ENCODE results near the gene MNAT1.
A peak's percentile ranks its signal among the peaks of the same experiment; 100 is the strongest.

The MNAT1 gene

DNA sequence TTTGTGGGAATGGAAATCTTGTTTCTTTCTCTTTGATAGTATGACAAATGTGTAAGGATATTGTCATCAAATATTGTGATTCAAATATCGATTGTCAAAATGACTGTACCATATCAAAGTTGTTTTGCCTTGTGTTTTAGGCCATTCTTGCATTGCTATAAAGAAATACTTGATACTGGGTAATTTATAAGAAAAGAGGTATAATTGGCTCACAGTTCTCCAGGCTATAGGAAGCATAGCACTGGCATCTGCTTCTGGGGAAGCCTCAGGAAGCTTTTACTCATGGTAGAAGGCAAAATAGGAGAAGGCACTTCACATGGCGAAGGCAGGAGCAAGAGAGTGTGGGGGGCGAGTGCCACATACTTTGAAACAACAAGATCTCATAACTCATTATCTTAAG is 238.5 kb downstream of the MNAT1 start:
- no peak for DNase-seq

DNA sequence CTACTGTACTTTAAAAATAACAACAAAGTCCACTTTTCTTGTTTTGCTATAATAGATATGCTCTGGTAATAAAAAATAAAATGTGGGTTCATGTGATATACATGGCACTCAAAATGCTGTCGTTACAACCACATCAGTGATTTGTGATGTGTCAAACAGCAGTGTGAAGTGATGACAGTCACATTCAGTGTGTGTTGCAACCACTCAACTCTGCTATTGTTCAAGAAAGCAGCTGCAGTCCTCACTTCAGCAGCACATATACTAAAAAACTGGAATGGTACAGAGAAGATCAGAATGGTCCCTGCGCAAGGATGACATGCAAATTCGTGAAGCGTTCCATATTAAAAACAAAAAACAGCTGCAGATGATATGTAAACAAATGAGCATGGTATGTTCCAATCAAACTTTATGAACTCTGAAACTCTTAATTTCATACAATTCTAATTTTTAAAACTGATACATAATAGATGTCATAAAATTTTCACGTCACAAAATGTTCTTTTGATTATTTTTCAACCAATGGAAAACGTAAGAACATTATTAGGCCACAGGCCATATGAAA is 239.6 kb downstream of the MNAT1 start:
- no peak for DNase-seq

DNA sequence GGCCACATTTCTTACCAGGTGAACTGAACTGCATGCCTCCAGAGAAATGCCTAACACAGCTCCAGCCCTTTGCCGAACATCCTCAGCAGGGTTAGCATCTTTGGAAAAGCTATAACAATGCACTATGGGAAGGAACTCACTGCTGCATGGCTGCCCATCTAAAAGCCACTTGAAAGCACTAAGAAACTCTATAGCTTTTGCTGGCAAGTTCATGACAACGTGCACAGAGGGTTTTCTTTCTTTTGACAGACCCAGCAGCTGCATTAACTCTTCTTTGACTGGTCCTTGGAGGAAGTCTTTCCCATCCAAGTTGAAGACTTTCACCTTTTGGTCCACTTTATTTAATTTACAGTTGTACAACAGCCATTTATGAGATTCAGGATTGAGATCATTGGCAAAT is 241.0 kb downstream of the MNAT1 start:
- no peak for DNase-seq

DNA sequence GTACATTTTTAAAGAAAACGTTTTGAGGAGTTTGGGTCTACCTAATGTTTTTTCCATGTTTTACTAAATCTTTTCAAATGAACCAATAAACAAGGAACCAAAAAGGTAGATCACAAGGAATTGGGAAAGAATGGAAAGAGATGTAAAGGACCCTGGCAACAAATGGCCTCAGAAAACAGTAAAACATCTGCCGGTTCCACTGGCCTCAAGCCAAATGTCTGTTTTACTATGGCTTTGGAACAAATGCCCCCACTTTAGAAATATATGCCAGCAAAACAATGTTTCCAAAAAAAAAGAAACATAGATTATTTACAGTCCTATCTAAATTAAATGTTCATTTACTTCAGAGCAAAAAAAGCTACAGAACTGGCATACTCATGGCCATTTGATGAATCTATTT is 243.3 kb downstream of the MNAT1 start:
- DNase-seq = no peak

DNA sequence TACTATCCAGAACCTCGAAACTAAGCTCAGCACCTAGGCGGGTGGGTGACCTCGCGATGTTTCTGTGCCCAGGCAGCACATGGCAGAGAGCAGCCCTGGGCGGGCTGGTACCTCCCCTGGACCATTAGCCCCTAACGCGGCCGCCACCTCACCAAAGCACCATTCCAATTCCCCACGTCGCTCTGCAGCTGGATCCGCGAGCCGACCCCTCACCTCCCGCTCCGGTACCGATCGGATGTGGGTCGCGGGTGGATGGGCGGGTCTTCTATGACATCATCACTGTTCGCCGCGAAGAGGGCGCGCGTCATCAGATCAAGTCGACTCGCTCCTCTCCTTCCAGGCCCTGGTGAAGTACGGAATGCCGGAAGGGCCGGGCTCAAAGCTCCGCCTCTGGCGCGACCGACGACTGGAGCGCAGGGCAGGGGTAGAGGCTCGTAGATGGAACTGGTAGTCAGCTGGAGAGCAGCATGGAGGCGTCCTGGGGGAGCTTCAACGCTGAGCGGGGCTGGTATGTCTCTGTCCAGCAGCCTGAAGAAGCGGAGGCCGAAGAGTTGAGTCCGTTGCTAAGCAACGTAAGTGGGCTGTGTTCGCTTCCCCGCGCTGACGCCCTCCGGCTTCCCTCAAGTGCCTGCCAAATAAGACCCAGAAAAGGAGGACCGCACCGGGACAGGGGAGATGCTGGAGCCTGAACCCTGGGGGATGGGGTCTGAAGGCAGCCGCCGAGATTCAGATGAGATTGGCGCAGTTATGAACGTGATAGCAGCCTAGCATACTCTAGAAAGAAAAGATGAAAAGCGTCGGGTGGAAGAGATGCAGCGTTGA is 246.5 kb downstream of the MNAT1 start, which contains the start of the genes SLC38A6 and TRMT5:
Gene SLC38A6, plus strand, starts transcription at position 435 of the 822 bp plus-strand sequence. Its CDS starts 33 bp downstream, at position 468.
Gene TRMT5, minus strand, starts transcription at position 269 of the 822 bp plus-strand sequence. Its CDS starts 106 bp downstream, at position 163.
- DNase-seq = peak; percentile 96

DNA sequence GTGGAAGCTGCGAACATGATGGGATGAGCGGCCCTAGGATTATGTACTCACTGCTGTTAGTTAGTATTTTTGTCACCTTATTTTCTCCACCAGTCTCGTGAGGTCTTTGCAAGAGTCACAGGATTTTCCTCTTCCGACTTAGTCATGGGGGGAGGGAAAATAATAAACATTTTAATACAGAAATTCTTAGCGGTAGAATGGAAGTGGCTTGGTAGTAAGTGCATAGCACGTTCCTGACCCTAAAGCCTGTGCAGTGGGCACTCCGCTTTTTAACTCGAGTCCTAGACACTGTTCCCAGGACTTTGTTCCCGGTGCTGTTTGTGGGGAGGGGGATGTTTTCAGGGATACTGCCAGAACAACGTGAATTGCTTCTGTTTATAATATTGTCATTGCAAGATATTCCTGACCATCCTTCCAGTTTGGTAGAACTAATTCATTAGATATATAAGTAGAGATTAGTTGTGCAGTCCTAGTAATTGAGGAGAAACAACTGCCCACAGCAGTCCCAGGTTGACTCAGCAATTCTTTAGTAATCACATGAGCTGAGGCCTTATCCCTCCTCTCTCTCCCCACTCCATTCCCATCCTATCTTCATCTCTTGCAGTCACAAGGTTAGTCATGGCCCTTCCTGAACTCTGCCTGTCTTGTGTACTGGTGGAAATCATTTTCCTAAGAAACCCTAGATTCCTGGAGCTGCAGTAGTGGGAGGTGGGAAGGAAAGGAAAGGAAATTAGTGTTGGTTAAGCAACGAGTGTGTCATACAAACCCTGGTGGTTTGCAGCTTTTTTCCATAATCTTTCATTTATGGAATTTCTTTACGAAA is 247.3 kb downstream of the MNAT1 start:
- peak; percentile 81 for DNase-seq

DNA sequence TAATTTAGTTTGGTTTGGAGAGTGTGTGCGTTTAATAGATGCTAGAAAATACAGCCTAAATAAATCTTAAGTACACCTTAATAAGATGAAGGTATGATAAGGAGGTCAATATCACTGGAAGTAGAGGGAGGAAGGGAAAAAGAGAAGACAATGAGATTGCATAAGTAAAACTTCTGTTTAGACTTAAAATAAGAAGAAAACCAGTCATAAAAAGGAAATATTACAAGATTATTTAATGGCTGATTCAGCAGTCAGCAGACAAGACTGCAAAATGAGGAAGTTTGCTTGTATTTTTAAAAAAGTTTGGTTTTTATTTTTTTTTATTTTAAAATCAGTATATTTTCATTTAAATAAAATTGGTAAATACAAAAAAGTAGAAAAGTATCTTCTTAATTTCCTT is 249.6 kb downstream of the MNAT1 start:
- DNase-seq = no peak

DNA sequence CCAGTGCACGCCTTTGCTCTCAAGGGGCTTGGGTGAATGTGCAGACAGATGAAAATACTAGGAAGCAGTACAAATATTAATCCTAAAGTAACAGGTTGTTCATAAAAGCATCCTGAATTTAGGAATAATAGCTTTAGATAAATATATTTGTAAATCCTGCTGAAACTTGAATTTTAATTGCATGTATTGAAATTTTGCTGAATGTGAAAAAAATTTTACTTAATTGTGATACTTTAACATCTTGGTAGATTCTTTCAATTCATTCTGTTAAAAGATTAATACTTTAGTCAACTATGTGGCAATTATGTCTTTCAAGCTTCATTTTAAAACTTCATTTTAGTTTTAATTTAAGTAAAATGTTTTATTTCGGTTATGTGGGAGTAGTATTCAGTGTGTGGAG is 251.9 kb downstream of the MNAT1 start:
- no peak for DNase-seq

DNA sequence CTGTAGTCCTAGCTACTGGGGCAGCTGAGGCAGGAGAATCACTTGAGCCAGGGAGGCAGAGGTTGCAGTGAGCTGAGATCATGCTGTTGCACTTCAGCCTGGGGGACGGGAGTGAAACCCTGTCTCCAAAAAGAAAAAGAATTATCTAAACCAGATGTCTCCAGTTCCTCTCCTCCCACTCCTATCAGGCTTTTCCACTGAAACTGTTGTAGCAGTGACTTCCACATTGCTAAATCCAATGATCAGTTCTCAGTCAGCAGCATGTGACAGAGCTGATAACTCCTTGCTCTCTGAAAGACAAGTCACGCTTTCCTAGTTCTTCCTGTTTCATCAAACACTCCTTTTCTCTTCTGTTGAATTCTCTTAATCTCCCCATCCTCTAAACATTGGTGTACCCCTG is 255.0 kb downstream of the MNAT1 start:
- peak; percentile 11 for DNase-seq

DNA sequence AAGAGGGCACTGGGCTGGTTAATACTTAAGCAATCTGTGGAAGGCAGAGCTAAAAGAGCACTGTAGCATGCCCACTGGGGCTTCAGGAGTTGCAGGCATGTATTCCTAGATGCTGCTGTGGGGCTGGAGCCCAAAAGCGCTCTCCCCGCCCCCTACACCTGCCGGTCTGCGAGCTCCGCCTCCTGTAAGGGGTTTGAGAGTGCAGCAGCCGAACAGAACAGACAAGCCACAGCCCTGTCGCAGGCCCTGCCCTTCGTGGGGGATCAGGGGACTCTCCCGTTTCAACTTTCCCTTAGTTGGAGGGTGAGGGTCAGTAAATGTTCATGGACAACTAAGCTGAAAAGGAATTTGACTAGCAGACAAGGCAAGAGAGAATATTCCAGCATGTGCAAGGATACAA is 264.1 kb downstream of the MNAT1 start:
- DNase-seq = no peak

DNA sequence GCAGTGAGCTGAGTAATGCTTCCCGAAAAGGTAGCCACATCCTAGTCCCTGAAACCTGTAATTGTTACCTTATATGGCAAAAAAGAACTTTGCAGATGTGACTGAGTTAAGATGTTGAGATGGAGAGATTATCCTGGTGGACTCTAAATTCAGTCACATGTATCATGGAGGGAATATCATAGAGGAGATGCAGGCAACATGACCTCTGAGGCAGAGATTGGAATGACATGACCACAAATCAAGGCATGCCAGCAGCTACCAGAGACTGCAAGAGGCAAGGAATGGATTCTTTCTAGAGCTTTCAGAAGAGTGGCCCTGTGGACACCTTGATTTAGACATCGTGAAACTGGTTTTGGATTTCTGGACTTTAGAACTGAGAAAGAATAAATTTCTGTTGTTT is 265.0 kb downstream of the MNAT1 start:
- DNase-seq = peak; percentile 3

DNA sequence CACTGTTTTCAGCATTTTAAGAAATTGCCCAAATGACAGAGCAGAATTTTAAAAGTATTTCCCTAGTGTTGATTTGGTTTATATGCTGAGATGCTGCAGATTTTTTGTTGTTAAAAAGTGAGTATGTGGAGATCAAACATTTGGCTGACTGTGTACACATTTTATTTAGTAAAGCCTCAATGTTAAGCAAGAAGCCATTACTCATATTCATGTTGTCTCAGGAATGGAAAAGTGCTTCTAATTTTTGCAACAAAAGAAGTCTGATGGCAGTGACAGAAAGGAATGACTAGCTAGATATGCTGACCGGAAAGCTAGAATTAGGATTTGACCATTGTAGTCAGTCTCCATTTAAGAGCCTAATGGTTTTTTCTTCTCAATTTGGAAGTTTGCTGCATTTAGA is 269.0 kb downstream of the MNAT1 start:
- peak; percentile 39 for DNase-seq

DNA sequence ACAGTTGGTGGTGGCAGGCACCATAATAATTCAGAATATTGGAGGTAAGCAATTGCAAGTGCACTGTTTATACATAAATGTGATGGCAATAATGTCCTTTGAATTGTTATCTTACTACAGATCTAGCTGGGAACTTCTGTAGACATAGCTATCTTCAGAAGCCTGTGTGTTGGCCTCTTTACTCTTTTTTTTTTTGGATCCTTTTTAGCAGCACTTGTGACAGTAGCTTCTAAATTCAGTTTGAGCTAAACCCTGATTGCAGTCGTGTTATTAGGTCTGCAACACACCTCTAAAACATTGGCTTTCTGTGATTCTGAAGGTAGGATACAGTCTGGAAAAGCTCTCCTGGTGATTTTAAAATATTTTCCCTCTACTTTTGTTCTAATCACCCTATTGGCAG is 285.0 kb downstream of the MNAT1 start:
- no peak for DNase-seq
